Measurements from ENCODE around the gene ZNF132.
"Not testable (repeated sequence)": the region's sequence is repeated elsewhere in the genome, so short reads cannot be mapped to it uniquely, and the experiment has no call there.

ZNF132 gene

DNA sequence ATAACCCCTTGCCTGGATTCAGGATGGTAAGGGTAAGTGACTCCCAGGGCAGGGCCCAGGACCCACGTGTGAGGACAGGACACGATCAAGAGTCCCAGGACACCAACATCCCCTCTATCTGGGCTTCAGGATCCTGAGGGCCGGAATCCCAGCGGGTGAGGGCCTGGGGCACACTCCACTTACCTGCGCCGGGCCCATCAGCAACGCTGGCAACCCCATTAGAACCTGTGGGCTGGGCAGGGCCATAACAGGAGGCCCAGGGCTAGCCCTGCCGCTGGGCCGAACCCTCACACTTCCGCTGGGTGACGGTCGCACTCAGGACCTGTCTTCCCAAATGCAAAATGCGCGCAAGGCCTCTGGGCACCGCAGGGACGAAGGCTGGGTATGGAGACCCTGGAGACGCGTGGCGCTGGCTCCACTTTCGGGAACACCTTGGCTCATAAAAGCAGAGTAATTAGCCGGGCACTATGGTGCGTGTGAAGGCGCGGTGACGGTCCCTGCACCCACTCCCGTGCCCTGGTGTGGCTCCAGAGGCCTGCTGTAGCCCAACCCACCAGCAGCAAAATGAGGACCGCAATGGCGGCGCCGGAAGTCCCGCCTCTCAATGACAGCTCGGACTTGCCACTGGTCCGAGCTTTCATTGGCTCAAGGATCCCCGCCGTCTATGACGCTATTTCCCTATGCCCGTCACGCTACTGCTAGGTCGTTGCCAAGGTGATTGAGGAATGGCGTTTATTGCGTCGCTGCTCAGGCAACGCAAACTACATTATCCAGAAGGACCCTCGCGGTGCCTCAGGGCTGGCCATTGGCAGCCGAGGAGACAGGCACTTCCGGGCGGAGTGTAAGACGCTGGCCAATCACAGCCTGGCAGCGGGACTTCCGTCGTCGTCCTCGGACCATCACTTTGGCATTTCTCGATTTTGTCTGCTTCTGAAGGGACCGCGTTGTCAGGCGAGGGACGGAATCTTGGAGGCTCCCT, at the start of gene ZNF132:
TSS of gene ZNF132 (minus strand) at position 578 of the 979 bp plus-strand sequence. CDS start at position 246, 332 bp downstream.
- peak; percentile 98 for DNase-seq

GRCh38 chr19:58484349-58484748, 44.4 kb upstream of the ZNF132 start:
- not testable (repeated sequence) for DNase-seq

- DNase-seq, result no peak
Observed at GRCh38 chr19:58483776-58484175, 43.8 kb upstream of the ZNF132 start.

GRCh38 chr19:58482372-58482771, 42.4 kb upstream of the ZNF132 start:
- DNase-seq, result no peak

DNA sequence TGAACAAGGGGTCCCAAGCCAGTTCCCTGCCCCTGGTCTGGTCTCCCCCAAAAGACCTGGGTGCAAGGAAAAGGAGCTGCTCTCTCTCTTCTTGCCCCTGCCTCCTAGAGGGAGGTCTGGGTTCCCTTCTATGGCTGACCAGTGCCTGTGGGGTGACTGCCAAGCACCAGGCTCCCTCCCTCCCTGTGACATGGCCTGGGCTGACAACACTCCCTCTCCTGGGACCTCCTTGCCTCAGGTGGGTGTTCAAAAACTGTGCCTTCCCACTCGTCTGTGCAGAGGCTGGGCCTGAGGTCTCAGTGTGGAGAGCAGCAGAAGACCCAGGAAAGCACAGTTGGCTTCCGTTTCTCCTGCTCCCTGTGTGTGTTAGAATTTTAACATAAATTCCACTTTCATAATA, 40.9 kb upstream of the ZNF132 start:
- no peak for DNase-seq

GRCh38 chr19:58480481-58480830, 40.5 kb upstream of the ZNF132 start:
- no peak for DNase-seq

DNA sequence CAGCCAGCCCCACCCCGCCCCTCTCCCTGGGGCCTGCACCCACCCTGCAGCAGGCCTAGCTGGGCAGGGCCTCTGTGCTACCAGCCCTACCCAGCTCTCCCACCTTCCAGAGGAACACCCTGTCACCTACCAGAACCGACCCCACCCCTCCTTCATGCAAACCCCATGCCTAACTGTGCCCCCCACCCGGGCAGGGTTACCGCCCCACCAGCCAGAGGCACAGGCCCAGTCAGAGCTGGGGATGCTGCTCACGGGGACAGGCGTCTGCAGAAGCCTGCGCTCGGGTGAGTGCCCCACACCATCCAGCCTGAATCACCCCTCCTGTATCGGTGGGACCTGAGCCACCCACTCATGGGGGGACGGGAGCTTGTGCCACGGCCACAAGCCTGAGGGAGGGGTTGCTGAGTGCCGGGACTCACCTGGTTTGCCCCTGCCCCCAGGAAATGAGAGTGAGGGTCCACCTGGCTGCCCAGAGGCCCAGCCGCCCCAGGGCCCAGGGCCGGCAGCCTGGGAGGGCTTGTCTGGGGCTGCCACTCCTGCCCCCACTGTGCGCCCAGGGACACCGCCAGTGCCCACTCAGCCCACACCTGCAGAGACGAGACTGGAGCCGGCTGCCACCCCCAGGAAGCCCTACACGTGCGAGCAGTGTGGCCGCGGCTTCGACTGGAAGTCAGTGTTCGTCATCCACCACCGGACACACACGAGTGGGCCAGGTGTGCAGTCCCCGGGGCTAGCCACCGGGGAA, 40.0 kb upstream of the ZNF132 start:
- no peak for DNase-seq

DNA sequence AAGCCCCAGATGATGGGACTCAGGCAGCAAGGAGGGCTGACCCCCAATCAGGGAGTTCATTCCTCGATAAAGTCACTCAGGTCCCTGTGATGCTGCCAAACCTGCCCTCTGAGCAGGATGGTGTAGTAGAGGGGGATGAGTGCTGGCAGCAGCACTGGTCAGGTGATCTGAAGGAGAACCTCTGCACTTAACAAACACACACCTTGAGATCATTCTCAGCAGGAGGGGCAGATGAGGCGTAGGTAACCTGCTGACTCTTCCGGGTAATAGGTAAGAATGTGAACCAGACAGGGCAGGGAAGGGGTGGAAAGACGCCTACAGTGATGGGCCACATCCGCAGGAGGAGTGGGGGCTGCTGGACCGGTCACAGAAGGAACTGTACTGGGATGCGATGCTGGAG, 39.4 kb upstream of the ZNF132 start:
- DNase-seq, result no peak

DNA sequence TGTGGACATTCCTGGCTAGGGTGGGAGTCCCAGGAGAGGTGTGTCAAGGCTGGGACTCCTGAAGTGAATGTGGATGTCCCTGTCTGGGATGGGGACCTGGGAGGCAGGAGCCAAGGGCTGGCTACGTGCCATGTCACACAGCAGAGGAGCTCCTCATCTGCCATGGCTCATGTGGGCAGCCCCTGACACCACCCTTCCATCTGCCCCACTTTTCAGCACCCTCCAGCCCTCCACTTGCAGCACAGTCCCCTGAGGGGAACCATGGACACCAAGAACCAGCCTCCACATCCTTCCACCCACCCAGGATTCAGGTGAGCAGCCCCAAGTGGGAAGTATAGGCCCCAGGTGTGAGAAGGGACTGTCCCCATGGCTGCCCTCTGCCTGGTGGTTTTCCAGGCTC, 37.9 kb upstream of the ZNF132 start:
- DNase-seq, result no peak

DNA sequence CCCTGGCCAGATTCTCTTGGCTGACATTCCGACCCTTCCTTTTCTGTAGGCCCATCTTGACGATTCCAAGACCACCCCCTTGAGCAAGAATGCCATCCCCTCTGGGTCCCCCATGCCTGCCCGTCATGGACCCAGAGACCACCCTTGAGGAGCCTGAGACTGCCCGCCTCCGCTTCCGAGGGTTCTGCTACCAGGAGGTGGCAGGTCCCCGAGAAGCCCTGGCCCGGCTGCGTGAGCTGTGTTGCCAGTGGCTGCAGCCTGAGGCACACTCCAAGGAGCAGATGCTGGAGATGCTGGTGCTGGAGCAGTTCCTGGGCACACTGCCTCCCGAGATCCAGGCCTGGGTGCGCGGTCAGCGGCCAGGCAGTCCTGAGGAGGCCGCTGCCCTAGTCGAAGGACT, 37.2 kb upstream of the ZNF132 start:
- DNase-seq, result no peak

DNA sequence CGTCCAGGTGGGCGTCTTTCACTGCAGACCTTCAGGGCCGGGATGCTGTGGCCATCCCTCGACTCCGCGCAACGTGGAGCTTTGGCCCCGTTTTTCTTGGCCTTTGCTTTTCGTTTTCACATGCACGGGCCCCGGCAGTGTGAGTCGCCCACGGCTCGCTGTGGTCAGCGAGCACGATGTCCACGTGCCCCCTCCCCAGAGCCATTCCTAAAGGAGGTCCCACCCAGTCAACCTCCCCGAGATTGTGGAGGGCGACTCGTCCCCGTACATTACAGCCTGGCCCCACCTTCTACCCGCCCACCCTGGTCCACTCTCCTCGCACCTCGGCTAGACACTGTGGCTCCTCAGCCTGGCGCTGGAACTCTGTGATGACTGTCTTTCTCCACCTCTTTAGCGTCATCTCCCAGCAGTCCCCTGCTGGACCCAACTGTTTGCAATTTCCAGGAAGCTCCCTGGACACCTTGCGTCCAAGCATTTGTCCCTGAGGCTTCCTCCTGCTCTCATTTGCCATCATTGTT, 36.6 kb upstream of the ZNF132 start:
- no peak for DNase-seq

- DNase-seq, result peak; percentile 98
Observed at GRCh38 chr19:58475714-58476497, 36.0 kb upstream of the ZNF132 start, which contains the start of gene ZNF446. Gene ZNF446, plus strand, starts transcription at chr19:58476352. Its CDS starts 867 bp downstream, at chr19:58477219.

DNA sequence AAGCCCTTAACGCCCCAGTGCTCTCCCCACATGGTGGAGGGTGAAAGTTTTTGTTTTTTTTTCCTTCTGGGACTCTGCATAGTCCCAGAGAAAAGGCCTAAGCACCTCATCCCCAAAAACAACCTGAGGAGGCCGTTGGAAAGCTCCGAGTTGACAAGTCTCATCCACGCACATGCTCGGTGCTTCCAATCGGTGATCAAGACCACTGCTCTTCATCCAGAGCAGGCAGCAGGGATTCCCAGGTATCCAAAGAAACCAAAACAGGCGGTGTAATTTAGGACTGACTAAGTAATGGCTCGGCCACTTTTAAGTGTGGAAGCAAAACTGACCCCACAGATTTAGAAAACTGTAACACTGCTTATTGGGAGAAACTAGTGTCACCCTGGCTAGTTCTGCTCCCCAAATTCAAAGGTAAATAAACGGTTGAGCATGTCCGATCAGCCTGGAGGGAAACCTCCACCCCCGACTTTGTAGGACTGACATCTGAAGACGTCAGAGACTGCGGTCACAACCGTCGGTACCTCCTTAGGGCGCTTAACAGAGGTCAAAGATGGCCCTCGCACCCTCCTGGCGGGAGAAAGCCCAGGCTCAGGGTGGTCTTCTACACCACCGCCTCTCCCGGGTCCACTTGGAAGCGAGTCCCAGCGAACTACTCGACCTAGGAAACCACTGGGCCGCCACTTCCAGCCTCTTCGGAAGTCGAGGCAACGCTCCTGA, 35.2 kb upstream of the ZNF132 start:
- DNase-seq, result no peak

DNA sequence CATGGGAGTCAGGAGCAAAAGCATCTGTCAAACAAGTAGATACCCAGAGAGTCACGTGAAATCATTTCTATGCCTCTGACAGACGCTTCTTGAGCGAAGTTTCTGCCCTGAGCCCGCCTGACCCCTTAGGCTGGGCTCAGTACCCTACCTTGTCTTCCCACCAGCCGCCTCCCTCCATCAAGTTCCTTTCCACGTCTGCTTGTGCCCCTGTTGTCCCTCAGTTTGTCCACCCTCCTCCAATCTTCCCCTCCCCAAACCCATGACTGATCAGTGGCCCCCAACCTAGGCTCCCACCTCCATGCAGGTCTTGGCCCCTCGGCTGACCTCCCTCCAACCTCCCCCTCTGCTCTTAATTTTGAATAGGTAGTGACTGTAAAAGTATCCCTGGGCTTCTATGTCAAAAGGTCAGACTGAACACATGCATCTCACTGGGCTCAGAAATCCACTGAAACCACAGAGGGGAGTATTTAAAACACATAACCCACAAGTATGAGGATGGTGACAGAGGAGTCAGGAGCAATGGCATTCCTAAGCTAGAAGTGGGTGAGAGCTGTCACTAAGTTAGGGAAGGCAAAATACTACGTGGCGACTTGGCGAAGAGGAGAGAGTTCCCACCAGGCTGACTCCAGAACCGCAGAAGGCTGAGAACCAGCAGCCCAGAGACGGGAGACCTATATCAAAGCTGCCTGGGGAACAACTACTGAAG, 34.5 kb upstream of the ZNF132 start:
- no peak for DNase-seq

GRCh38 chr19:58473775-58474174, 33.8 kb upstream of the ZNF132 start:
- DNase-seq, result no peak

DNA sequence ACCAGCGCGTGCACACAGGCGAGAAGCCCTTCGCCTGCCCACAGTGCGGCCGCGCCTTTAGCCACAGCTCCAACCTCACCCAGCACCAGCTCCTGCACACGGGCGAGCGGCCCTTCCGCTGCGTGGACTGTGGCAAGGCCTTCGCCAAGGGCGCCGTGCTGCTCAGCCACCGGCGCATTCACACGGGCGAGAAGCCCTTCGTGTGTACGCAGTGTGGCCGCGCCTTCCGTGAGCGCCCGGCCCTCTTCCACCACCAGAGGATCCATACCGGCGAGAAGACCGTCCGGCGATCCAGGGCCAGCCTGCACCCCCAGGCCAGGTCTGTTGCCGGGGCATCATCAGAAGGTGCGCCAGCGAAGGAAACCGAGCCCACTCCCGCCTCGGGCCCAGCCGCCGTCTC, 31.8 kb upstream of the ZNF132 start:
- no peak for DNase-seq

DNA sequence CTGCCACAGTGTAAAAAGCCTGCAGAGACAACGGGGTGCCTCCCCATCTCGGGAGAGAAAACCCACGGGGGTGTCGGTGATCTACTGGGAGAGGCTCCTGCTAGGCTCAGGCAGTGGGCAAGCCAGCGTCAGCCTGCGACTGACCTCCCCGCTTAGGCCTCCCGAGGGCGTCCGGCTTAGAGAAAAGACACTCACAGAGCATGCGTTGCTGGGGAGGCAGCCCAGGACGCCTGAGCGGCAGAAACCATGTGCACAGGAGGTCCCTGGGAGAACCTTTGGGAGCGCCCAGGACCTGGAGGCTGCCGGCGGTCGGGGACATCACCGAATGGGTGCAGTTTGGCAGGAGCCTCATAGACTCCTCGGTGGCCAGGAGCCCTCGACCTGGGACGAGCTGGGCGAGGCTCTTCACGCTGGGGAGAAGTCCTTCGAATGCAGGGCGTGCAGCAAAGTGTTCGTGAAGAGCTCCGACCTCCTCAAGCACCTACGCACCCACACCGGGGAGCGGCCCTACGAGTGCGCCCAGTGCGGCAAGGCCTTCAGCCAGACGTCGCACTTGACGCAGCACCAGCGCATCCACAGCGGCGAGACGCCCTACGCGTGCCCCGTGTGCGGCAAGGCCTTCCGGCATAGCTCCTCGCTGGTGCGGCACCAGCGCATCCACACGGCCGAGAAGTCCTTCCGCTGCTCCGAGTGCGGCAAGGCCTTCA, 31.0 kb upstream of the ZNF132 start:
- DNase-seq, result not testable (repeated sequence)

DNA sequence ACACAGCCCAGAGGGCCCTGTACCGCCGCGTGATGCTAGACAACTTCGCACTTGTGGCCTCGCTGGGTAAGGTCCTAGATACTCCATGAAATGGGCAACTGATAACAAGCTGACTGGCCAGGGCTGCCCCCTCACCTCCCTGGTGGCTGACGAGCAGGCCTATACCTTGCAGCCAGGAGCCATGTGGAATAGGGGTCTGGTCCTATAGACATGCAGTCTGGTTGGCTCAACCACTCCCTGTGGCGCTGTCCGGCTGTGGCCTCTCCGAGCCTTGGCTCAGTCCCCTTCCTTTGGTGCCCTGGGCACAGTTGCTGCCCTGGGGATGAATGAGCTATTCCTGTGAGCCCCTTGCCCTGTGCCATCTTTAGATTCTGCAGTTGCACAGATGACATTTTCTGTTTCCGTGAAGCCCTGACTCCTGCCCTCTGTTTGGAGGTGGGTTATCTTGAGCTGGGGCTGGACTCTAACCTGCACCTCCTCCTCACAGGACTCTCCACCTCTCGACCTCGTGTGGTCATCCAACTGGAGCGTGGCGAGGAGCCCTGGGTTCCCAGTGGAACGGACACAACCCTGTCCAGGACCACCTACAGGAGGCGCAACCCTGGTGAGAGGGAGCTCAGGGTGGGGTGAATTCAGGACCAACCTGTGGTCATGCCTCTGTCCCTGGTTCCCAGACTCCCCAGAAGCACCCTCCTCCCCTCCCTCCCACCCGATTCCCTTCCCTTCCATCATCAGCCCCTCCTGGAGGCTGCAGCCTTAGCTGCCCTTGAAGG, 29.5 kb upstream of the ZNF132 start:
- DNase-seq, result no peak

DNA sequence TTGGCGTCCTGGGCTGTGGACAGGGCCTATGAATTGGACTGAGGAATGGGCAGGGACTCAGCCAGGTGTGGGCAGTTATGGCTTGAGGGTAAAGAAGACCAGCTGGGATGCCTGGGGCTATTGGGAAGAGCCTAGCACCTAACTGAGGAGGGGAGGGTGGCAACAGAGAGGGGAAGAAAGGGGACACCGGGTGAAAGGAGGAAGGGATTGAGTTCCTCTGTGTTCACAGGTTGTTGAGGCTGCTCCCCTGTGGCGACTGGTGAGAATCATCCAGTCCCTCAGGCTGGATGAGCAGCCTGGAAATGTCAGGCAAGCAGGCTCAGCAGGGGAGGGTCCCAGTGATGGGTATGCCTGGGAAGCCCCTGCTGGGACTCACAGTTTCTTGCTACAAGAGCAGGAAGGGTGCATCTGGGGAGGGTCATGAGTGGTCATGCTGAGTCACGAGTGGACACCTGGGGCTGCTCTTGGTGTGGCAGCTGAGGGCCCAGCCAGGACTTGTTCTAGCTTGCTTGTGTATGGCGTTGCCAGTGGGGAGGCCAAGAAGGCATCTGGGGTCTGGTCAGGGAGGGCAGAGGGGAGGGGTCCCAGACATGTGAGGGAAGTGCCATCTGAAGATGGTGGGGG, 28.4 kb upstream of the ZNF132 start:
- no peak for DNase-seq
